PC-3 (cell line): Measurements from ENCODE around the gene PLEKHM2. TPM values are rescaled to one million over a fixed set of nuclear protein-coding genes. Genes with fewer than 3 reads are reported as not detected.
"Not testable (repeated sequence)": the region's sequence is repeated elsewhere in the genome, so short reads cannot be mapped to it uniquely, and the experiment has no call there.

Experiments used
- ATAC-seq: fragments of 200-7000 bp; cut with Tn5 transposase; 2 replicates; pipeline ENCODE4 v1.9.1; 2020; ENCODE audit warnings: mild to moderate bottlenecking, moderate library complexity
- BruUV-seq: library from RNA; stranded (reverse); fragments of 400-500 nt; replicated peaks from 2 replicates; lab custom pipeline; 2021; lab: Mats Ljungman, UMichigan
- CTCF ChIA-PET: fragments of 300-600 bp; sonication (Branson Sonifier 250); formaldehyde crosslinking; loops from one replicate; lab custom pipeline; 2022; ENCODE audit warnings: antibody characterized with exemption; lab: Charles Lee
- POLR2A ChIA-PET: fragments of 300-600 bp; sonication (Branson Sonifier 250); formaldehyde crosslinking; loops from one replicate; lab custom pipeline; 2022; ENCODE audit warnings: antibody characterized with exemption; ENCODE audit not compliant: unreplicated experiment; lab: Charles Lee
- DNase-seq: peaks from one replicate; pipeline ENCODE4 v3.0.0-alpha.2; 2015
- H2AFZ ChIP-seq: fragments of 300-600 bp; sonication (generic); 2 replicates; pipeline ENCODE4 v1.6.0; 2016; ENCODE audit warnings: antibody characterized with exemption, low read length
- H3F3A ChIP-seq: fragments of 300-600 bp; sonication (generic); one replicate; pipeline ENCODE4 v1.6.0; 2017; ENCODE audit warnings: antibody characterized with exemption, low read length, control low read depth, mild to moderate bottlenecking; ENCODE audit not compliant: unreplicated experiment
- H3K27ac ChIP-seq: fragments of 300-600 bp; sonication (generic); 2 replicates; pipeline ENCODE4 v1.5.1; 2016; ENCODE audit warnings: mild to moderate bottlenecking, low read length
- H3K27me3 ChIP-seq: fragments of 300-600 bp; sonication (generic); 2 replicates; pipeline ENCODE4 v1.6.1; 2016; ENCODE audit warnings: low read length, mixed read lengths
- H3K36me3 ChIP-seq: fragments of 300-600 bp; sonication (generic); 2 replicates; pipeline ENCODE4 v1.6.1; 2016; ENCODE audit warnings: low read depth, mixed run types, low read length, mixed read lengths
- H3K4me1 ChIP-seq: fragments of 300-600 bp; sonication (generic); 2 replicates; pipeline ENCODE4 v1.5.1; 2016; ENCODE audit warnings: low read length; ENCODE audit not compliant: insufficient read depth
- H3K4me2 ChIP-seq: fragments of 300-600 bp; sonication (generic); 2 replicates; pipeline ENCODE4 v1.6.0; 2016; ENCODE audit warnings: low read length
- H3K4me3 ChIP-seq: fragments of 300-600 bp; sonication (generic); 2 replicates; pipeline ENCODE4 v1.5.1; 2016; ENCODE audit warnings: mild to moderate bottlenecking, low read length, mixed read lengths
- H3K79me2 ChIP-seq: fragments of 300-600 bp; sonication (generic); 2 replicates; pipeline ENCODE4 v1.6.1; 2017; ENCODE audit warnings: low read length, mixed read lengths
- H3K9ac ChIP-seq: fragments of 300-600 bp; sonication (generic); 2 replicates; pipeline ENCODE4 v1.6.0; 2016; ENCODE audit warnings: mild to moderate bottlenecking, low read length
- H3K9me2 ChIP-seq: fragments of 300-600 bp; sonication (generic); replicated peaks from 2 replicates; pipeline ENCODE4 v1.6.1; 2016; ENCODE audit warnings: mixed run types, low read length, mixed read lengths
- H3K9me3 ChIP-seq: fragments of 300-600 bp; sonication (generic); 2 replicates; pipeline ENCODE4 v1.6.1; 2016; ENCODE audit warnings: low read length, mixed read lengths
- H4K20me1 ChIP-seq: fragments of 300-600 bp; sonication (generic); 2 replicates; pipeline ENCODE4 v1.6.1; 2016; ENCODE audit warnings: low read length, mixed read lengths
- EZH2 ChIP-seq: fragments of 300-600 bp; sonication (generic); IDR thresholded peaks from one replicate; pipeline ENCODE4 v1.6.1; 2017; ENCODE audit warnings: antibody characterized with exemption, mild to moderate bottlenecking, low read length; ENCODE audit not compliant: unreplicated experiment
- EZH2phosphoT487 ChIP-seq: fragments of 300-600 bp; sonication (generic); IDR thresholded peaks from 2 replicates; pipeline ENCODE4 v1.6.1; 2018; ENCODE audit warnings: mild to moderate bottlenecking, antibody characterized with exemption, low read length, borderline replicate concordance
- intact Hi-C: fragments of 100-400 bp; cut with micrococcal nuclease; formaldehyde crosslinking; loops from 2 replicates; pipeline ENCODE4 v1.9.0; 2023
- total RNA-seq: library from RNA; depleted of rRNA; stranded (reverse); fragments of >200 nt; gene quantifications from 2 replicates; pipeline ENCODE4 v1.2.3, GENCODE V29; 2014
- TF ChIP-seq, protein P1 (sequence below): fragments of 300-600 bp; sonication (generic); conservative IDR thresholded peaks from 2 replicates; pipeline ENCODE4 v1.5.1; 2017; ENCODE audit warnings: antibody characterized with exemption, low read depth, mild to moderate bottlenecking, low read length

PLEKHM2 gene
- total RNA-seq, 1 experiment from 2014 or later: 31.3 TPM

GRCh38 chr1:15698201-15698600 is 14.1 kb downstream of the PLEKHM2 start:
- H4K20me1 ChIP-seq: no peaks in the 10 kb centered on the region
- H3K9me3 ChIP-seq: no peaks in the 10 kb centered on the region
- H3K27me3 ChIP-seq: no peaks in the 10 kb centered on the region
- no peaks in the 10 kb centered on the region for H3K9me2 ChIP-seq
- H3K27ac ChIP-seq: no peak overlapping the region
- BruUV-seq: no TSS peak
- TF ChIP-seq, protein P1, sequence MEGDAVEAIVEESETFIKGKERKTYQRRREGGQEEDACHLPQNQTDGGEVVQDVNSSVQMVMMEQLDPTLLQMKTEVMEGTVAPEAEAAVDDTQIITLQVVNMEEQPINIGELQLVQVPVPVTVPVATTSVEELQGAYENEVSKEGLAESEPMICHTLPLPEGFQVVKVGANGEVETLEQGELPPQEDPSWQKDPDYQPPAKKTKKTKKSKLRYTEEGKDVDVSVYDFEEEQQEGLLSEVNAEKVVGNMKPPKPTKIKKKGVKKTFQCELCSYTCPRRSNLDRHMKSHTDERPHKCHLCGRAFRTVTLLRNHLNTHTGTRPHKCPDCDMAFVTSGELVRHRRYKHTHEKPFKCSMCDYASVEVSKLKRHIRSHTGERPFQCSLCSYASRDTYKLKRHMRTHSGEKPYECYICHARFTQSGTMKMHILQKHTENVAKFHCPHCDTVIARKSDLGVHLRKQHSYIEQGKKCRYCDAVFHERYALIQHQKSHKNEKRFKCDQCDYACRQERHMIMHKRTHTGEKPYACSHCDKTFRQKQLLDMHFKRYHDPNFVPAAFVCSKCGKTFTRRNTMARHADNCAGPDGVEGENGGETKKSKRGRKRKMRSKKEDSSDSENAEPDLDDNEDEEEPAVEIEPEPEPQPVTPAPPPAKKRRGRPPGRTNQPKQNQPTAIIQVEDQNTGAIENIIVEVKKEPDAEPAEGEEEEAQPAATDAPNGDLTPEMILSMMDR: no peak
- no peak for TF ChIP-seq EZH2
- TF ChIP-seq EZH2phosphoT487: no peak
- no peaks in the 10 kb centered on the region for H3F3A ChIP-seq
- no peak overlapping the region for H2AFZ ChIP-seq
- H3K4me1 ChIP-seq: no peaks in the 10 kb centered on the region
- H3K4me3 ChIP-seq: no peak overlapping the region
- H3K36me3 ChIP-seq: no peaks in the 10 kb centered on the region
- POLR2A ChIA-PET: no interaction called here
- intact Hi-C loops: no loop called here
- CTCF ChIA-PET: no interaction called here
- no peak overlapping the region for H3K9ac ChIP-seq
- no peak overlapping the region for H3K4me2 ChIP-seq
- DNase-seq (no peak), ATAC-seq (no peak)
- H3K79me2 ChIP-seq: peaks cover 24% of the 10 kb centered on the region

GRCh38 chr1:15699321-15699720 is 15.2 kb downstream of the PLEKHM2 start:
- ATAC-seq, H3K4me1 ChIP-seq, intact Hi-C loops, H3K4me3 ChIP-seq, H4K20me1 ChIP-seq, H2AFZ ChIP-seq, H3K27me3 ChIP-seq, H3K9me3 ChIP-seq, H3K36me3 ChIP-seq, H3K27ac ChIP-seq, BruUV-seq, H3K9ac ChIP-seq, H3K9me2 ChIP-seq, H3F3A ChIP-seq, H3K4me2 ChIP-seq, POLR2A ChIA-PET, DNase-seq, CTCF ChIA-PET: not testable (repeated sequence)
- H3K79me2 ChIP-seq: peaks cover 16% of the 10 kb centered on the region; the same call in 1 of the 2 replicates

GRCh38 chr1:15700508-15700907 is 16.4 kb downstream of the PLEKHM2 start:
- no peak overlapping the region for H3K27ac ChIP-seq
- POLR2A ChIA-PET: interaction anchor here (0.7 kb wide), 1 partner anchor 29 kb away, joined by 3 read pairs; no protein-coding TSS in a partner anchor
- no peak overlapping the region for H2AFZ ChIP-seq
- no peaks in the 10 kb centered on the region for H4K20me1 ChIP-seq
- ATAC-seq (no peak), DNase-seq (no peak)
- no peaks in the 10 kb centered on the region for H3K36me3 ChIP-seq
- H3K79me2 ChIP-seq: peaks cover 14% of the 10 kb centered on the region; the same call in 1 of the 2 replicates
- intact Hi-C loops: no loop called here
- no peaks in the 10 kb centered on the region for H3K27me3 ChIP-seq
- no TSS peak for BruUV-seq
- H3K9ac ChIP-seq: no peak overlapping the region
- no peak for TF ChIP-seq EZH2phosphoT487
- TF ChIP-seq, protein P1: no peak
- TF ChIP-seq EZH2: no peak
- H3K9me2 ChIP-seq: no peaks in the 10 kb centered on the region
- H3F3A ChIP-seq: no peaks in the 10 kb centered on the region
- H3K4me3 ChIP-seq: no peak overlapping the region
- CTCF ChIA-PET: interaction anchor here (0.6 kb wide), 1 partner anchor 382 kb away, joined by 3 read pairs; no protein-coding TSS in a partner anchor
- no peak overlapping the region for H3K4me2 ChIP-seq
- H3K4me1 ChIP-seq: no peaks in the 10 kb centered on the region
- no peaks in the 10 kb centered on the region for H3K9me3 ChIP-seq
